ENCODE measurements around the gene HPX. TPM values are rescaled to one million over a fixed set of nuclear protein-coding genes. Genes with fewer than 3 reads are reported as not detected.

Gene HPX
- total RNA-seq, 1 donor from 2014 or later, result 6.1 TPM

GRCh38 chr11:6453152-6453551 lies 12.4 kb upstream of the HPX start:
- H3K27ac Mint-ChIP-seq, result no peak overlapping the region

GRCh38 chr11:6452219-6452618 lies 11.4 kb upstream of the HPX start:
- no peak overlapping the region for H3K27ac Mint-ChIP-seq
- peaks cover 6% of the 10 kb centered on the region for H3K4me1 Mint-ChIP-seq (ENCODE audit: low read depth)
- peaks cover 5% of the 10 kb centered on the region for H3K36me3 Mint-ChIP-seq (ENCODE audit: insufficient read depth)
- DNase-seq (ENCODE audit: low spot score, unreplicated experiment), result no peak
- H3K27me3 Mint-ChIP-seq, result no peaks in the 10 kb centered on the region
- no peak for TF ChIP-seq CTCF (IDR thresholded peaks at IDR 0.05; ENCODE audit: unreplicated experiment)
- H3K4me3 Mint-ChIP-seq (ENCODE audit: low read depth), result no peak overlapping the region
- H3K9me3 Mint-ChIP-seq (ENCODE audit: low read depth), result no peaks in the 10 kb centered on the region

More at GRCh38 chr11:6453152-6453551, 12.4 kb upstream of the HPX start:
- Mint-ChIP-seq H3K9me3 (ENCODE audit: low read depth) (no peaks in the 10 kb centered on the region), H3K4me1 (ENCODE audit: low read depth) (peaks cover 8% of the 10 kb centered on the region), H3K27me3 (no peaks in the 10 kb centered on the region), H3K36me3 (ENCODE audit: insufficient read depth) (peaks cover 5% of the 10 kb centered on the region), H3K4me3 (ENCODE audit: low read depth) (no peak overlapping the region)
- TF ChIP-seq CTCF (IDR thresholded peaks at IDR 0.05; ENCODE audit: unreplicated experiment), result no peak
- DNase-seq (ENCODE audit: low spot score, unreplicated experiment), result no peak

- Mint-ChIP-seq H3K9me3 (ENCODE audit: low read depth) (no peaks in the 10 kb centered on the region), H3K27me3 (peaks cover 5% of the 10 kb centered on the region), H3K4me3 (ENCODE audit: low read depth) (no peak overlapping the region), H3K4me1 (ENCODE audit: low read depth) (peaks cover 5% of the 10 kb centered on the region), H3K36me3 (ENCODE audit: insufficient read depth) (no peaks in the 10 kb centered on the region), H3K27ac (no peak overlapping the region)
- DNase-seq (ENCODE audit: low spot score, unreplicated experiment), result no peak
- no peak for TF ChIP-seq CTCF (IDR thresholded peaks at IDR 0.05; ENCODE audit: unreplicated experiment)
Measured at GRCh38 chr11:6448574-6448973, 7.8 kb upstream of the HPX start.

GRCh38 chr11:6443269-6444003 lies 2.6 kb upstream of the HPX start:
- DNase-seq (ENCODE audit: low spot score, unreplicated experiment), result no peak
- H3K4me1 Mint-ChIP-seq (ENCODE audit: low read depth), result peaks cover 10% of the 10 kb centered on the region
- no peak overlapping the region for H3K27ac Mint-ChIP-seq
- no peaks in the 10 kb centered on the region for H3K36me3 Mint-ChIP-seq (ENCODE audit: insufficient read depth)
- no peak overlapping the region for H3K4me3 Mint-ChIP-seq (ENCODE audit: low read depth)
- H3K27me3 Mint-ChIP-seq, result peaks cover 5% of the 10 kb centered on the region
- H3K9me3 Mint-ChIP-seq (ENCODE audit: low read depth), result no peaks in the 10 kb centered on the region
- peak; percentile 74 for TF ChIP-seq CTCF (IDR thresholded peaks at IDR 0.05; ENCODE audit: unreplicated experiment)

GRCh38 chr11:6442441-6442840 lies 1.7 kb upstream of the HPX start:
- Mint-ChIP-seq H3K4me3 (ENCODE audit: low read depth) (no peak overlapping the region), H3K27me3 (peaks cover 5% of the 10 kb centered on the region), H3K4me1 (ENCODE audit: low read depth) (peaks cover 10% of the 10 kb centered on the region), H3K27ac (no peak overlapping the region), H3K9me3 (ENCODE audit: low read depth) (no peaks in the 10 kb centered on the region), H3K36me3 (ENCODE audit: insufficient read depth) (no peaks in the 10 kb centered on the region)
- no peak for DNase-seq (ENCODE audit: low spot score, unreplicated experiment)
- TF ChIP-seq CTCF (IDR thresholded peaks at IDR 0.05; ENCODE audit: unreplicated experiment), result no peak
